ENCODE results near the gene EVX1.

EVX1 gene
- total RNA-seq, result 0 to 0.04 reads per million in 2 donors

DNA sequence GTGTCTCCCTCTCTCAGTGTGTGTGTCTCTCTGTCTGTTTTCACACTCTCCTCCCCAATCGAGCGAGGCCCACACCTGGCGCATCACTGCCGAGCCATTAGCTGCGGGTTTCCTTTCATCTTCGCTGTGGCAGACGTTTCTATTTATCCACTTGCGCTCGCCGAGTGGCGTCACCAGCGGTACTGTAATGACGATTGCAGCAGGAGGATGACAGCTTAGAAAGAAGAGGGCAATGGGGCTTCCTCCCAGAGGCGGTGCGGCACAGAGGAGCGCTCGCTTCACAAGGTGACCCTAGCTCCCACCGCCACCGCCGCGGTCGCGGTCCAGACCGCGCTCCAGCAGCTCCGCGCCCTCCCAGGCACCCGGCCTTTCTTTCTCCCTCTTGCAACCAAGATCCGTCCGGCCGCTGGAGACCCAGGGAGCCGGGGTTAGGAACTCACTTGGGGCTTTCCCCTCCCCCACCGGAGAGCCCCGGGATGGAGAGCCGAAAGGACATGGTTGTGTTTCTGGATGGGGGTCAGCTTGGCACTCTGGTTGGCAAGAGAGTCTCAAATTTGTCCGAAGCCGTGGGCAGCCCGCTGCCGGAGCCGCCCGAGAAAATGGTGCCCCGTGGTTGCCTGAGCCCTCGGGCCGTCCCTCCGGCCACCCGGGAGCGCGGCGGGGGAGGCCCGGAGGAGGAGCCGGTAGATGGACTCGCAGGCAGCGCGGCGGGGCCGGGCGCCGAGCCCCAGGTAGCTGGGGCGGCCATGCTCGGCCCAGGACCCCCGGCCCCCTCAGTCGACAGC lies at the start of gene EVX1:
EVX1 (plus strand) TSS at position 248 of the 785 bp plus-strand sequence; CDS start at position 477, 229 bp downstream.
- DNase-seq, result no peak

DNA sequence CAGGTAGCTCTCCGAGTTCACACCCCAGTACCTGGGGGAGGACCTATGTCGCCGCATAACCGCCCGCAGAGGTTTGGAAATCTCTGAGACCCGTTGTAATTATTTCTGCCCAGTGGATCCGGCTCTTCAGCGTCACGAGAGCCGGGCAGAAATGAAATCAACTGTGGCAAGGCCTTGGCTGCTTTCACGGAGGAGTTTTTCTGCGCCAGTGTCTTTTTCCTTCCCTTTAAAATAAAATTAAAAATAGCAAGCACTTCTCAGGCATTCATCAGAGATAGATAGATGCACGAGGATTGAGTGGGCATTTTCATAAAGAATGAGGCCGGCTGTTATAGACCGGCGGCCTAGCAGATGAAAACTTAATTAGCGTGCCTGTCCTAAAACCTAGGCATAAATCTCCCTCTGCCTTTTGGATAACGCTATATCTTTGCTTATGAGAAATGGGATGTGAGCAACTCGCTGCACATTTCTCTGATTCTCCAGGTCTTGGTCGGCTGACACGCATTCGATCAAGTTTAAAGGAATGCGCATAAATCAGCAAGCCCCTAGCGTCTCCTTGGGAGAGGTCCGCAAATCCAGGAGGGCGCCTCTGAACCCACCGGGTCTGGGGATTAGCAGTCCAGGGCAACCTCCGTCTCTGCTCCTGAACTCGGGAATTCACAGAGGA lies 49.1 kb upstream of the EVX1 start:
- no peak for DNase-seq

DNA sequence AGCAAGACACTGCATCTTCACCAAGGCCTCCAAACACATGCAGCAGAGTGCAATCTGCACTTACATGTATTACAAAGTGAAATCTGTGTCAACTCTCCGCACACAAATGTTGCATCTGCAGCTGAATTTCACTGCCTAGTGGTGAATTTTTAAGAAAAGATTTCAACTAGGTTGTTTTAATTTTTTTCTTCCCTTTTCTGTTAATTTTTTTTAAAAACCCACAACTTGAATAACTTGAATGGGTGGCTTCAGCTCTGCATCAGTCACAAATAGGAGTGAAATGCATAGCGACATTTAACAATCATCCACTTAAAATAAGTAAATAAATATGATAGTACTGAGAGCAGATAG lies 48.6 kb upstream of the EVX1 start:
- no peak for DNase-seq

GRCh38 chr7:27194686-27195379 lies 47.8 kb upstream of the EVX1 start:
- no peak for DNase-seq

- DNase-seq, result no peak
These were observed 46.3 kb upstream of the EVX1 start for GRCh38 chr7:27196287-27196767.

DNA sequence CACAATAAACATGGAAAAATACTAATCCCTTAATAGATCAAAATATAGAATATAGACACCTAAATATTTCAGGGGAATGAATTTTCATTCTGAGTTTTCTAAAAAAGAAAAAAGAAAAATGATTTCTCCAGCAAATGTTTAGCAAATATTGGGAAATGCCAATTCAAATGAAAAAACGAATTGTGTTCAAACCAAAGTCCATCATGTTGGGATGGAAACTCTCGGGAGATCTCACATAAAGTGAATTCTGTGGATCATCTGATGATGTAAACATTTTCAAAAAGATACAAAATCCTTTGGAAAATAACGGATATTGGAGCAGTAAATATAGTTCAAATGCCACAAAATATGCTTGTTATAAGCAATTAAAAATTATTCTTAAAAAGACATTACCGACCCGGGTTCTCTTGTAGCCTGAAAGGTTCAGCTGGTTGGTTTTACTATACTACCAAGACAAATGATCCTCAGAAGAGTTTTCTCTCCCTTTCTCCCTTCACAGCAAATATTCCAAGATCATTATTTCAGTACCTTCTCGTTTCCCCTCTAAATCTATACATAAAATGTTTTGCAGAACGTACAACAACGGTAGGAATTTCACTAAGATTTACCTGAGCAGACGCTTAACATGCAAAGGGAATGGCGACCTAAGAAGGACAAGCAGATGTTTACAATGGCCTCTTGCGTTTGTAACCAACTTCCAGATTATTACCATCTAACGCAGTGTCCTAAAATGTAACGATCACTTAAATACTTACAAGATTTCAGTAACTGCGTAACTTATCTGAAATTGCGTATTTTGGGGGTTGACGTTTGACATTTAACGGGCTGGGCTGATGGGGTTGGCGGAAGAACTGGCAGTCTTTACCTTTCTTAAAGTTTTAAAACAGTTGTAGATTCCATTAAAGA lies 45.2 kb upstream of the EVX1 start:
- DNase-seq, result no peak

GRCh38 chr7:27198138-27198841 lies 44.3 kb upstream of the EVX1 start:
- no peak for DNase-seq

DNA sequence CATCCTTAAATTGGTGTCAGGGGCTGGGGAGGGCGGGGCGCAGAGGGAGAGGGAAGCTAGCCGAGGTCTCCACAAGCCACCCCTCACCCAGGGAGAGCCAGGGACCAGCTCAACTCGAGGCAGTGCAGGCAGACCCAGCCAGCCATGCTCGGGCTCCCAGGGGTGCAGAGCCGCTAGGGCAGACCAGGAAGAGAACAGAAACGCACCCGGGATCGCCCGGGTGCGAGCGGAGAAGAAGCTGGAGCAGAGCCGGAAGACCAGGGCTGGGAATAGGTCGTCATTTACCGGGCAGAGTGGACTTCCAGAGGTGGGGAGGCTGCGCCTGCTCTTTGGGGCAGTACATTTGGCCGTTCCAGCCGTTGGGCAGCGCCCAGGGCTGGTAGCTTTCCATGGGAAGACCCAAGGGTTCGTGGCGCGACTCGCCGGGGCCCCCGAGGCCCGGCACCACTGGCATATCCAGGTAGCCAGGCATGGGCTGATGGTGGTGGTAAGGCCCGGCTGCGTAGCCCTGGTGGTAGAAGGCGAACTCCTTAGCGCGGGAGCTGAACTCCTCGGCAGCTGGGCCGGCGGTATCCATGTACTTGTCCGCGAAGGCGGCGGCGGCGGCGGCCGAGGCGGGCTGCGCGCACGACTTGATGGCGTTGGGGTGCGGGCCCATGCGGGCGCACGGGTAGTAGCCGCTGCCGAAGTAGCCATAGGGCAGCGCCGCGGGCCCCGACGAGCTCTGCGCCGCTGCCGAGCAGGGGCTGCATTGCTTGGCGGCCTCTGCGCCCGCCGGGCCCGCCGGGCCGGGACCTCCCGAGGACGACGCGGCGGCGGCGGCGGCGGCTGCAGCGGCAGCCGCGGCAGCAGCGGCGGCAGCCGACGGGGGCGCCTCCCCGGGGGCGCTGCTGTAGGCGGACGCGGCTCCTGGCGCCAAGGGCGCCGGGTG lies 43.5 kb upstream of the EVX1 start:
- no peak for DNase-seq

- DNase-seq, result peak; percentile 28
These were observed 42.5 kb upstream of the EVX1 start, which contains the start of gene HOXA13 for GRCh38 chr7:27199849-27200760. Gene HOXA13 (minus strand): TSS chr7:27200091. CDS start chr7:27200077, 14 bp downstream.

DNA sequence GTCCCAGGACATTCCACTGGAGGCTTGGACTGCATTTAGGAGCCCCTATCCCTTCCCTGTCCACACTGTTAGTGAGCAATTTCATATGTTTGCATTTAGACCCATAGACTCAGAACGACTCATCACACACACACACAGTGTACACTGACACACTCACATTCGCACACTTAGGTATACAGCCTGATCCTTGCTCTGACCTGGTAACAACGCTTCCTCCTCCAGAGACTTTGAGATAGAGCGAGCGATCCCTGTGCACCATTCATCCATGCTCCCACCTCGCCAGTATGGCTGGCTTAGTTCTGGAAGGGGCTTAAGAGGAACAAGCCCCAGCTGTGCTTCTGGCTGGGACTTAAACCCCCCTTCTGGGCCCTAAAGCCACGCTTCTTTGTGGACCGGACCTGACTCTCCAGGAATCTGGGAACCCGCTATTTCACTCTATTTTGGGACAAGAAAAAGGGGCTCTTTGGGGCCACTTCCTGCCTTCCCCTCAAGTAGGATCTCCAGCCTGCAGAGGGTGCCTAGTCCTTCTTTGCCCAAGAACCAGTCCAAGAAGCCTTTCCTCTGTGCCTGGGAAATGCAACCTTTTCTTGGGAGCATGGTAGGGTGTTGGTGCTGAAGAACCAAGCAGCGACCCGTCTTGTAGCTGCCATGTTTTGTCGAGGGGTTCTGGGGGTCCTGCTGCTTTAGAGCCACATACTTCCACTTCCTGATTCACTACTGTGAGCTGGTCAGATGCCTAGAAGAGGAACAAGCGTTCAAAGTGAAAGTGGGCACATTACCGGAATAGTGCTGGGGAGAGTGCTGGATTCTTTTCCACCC lies 41.6 kb upstream of the EVX1 start:
- DNase-seq, result no peak

DNA sequence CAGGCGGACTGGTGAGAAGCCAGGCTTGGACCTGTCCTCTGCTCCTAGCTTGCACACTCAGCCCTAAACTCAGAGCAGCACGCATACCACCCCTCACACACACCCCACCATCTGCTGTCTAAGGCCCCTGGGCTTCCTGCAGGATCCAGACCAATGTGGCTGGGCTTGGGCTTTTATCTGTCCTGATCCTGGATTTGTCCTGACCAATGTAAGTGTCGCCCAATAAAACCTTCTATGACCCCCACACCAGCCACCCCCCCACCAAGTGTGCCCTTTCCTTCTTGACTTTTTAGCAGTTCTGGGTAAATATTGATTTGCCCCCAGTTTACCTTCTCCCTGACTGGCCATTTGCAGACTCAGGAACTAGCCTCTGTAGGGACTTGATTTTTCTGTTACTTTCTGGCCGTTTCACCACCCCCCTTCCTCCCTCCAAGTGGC lies 41.0 kb upstream of the EVX1 start:
- no peak for DNase-seq

DNA sequence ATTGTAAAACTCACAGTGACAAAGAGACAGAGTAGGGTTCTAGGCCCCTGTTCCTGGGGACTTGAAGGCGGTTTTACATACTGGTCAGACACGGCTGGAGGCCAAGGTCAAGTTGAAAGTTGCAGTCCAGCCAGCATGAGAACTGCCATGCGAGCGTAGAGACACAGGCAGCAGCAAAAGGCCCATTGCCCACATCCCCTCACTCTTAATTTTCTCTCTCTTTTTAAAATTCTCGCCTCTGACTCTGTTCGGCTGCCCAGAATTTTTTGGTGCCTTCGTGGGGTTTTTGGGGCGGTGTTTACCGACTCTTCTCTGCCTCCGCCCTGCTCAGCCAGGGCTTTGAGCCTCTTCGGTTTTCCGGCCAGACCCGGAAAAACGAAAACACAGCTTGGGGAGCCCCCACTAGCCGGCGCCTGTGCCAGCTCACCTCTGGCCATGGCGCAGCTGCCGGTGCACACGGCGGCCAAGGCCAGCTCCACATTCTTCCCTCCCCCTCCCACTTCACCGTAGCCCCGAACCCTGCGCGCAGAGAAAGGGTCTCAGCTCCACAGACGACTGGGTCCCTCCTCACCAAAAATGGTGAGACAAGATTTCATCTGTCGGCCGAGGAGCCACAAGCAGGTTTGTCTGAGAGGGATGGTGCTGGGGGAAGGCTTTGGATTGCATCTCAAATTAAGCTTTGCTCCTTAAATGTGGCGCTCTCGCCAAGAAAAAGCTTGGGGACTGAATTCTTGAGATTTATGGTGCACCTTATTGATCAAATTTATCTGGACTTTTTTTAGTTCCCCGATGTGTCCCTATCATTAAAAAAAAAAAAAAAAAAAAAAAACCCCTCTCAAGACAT lies 40.4 kb upstream of the EVX1 start:
- DNase-seq, result no peak

DNA sequence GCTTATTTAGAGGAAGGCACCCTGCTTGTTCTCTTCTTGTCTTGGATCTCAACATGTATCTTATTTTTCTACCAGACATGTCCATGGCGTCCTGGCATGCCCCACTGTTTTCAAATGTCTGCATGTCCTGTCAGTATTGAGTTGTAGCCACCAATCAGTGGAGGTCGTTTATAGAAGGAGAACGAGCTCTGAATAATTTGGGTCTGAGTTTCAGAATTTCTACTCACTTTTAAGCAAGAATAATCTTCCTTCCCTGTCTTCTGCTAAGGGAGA lies 39.8 kb upstream of the EVX1 start:
- no peak for DNase-seq

DNA sequence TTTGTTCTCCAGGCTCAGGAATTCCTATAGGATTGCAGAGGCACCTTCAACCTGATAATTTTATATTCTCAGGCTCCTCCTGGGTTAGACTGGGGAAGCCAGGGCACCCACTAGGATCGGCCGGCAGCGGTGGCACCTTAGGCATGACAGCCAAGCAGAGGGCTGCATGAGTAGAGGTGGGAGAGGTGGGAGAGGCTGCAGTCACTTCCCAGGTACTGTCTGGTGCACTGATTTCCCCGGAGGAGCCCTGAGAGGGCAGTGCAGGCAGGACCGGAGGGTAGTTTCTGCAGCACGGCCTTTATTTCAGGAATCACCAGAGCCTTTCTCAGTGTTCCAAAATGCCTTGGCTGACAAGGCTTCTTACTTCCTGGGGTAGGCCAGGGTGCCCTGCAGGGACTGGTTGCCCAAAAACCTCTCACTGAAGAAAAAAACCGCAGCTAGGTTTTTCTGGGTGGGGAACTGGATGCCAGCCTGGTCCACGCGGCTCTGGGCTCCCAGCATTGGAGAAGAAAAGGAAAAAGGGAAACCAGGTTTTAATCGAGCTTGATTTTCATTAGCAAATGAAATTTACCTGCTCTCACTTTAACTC lies 39.1 kb upstream of the EVX1 start:
- DNase-seq, result no peak

- no peak for DNase-seq
These were observed 38.5 kb upstream of the EVX1 start for GRCh38 chr7:27203964-27204594.

DNA sequence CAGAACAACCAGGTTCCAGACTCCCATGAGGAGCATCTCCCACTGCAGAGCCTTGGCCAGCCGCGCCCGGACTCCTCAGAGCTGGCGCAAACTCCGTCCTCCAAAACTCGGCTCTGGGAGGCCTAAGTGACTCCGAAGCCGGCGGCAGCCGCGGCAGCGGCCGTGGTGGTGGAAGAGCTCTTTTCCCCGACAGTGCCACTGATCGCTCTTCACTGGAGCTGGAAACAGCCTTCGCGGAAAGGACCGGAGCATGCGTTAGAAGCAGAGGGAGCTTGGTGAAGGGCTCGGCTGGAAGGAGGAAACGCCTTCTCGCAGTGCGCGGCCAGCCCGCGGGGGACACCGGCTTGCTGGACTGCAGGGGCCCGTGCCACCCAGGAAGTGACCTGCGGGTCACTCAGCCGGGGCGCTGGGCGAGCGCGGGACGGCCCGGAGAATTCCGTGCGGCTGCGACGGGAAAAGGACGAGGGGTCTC lies 37.7 kb upstream of the EVX1 start:
- no peak for DNase-seq

Measured in activated gamma-delta T cell (primary cell).